ENCODE data around the gene RASSF7. TPM values are rescaled to one million over a fixed set of nuclear protein-coding genes. Genes with fewer than 3 reads are reported as not detected.
A peak's percentile ranks its signal among the peaks of the same experiment; 100 is the strongest.

The RASSF7 gene
- total RNA-seq, 2 experiments from 2014 or later, result 14.1 to 15.7 TPM

GRCh38 chr11:551131-551530 is 9.6 kb upstream of the RASSF7 start:
- Histone ChIP-seq H3K4me3 (ENCODE audit: low read length) (no peak overlapping the region), H3K27me3 (ENCODE audit: control insufficient read depth in 1 of 2, insufficient read depth in 2 of 2, low read length in 2 of 2) (no peaks in the 10 kb centered on the region), H3K36me3 (ENCODE audit: insufficient read depth, low read length) (no peaks in the 10 kb centered on the region), H3K9me3 (ENCODE audit: control insufficient read depth in 1 of 2, insufficient read depth in 1 of 2, low read length in 2 of 2) (no peaks in the 10 kb centered on the region), H3K27ac (ENCODE audit: low read depth in 1 of 2, low read length in 2 of 2) (no peak overlapping the region), H3K4me1 (ENCODE audit: insufficient read depth, low read length) (peaks cover 15% of the 10 kb centered on the region)
- intact Hi-C loops (cut with DNase I, micrococcal nuclease), result no loop called here
- no peak overlapping the region for H3K4me3 Mint-ChIP-seq
- CTCF ChIA-PET, result no interaction called here
- POLR2A ChIA-PET, result no interaction called here
- no peak for TF ChIP-seq CTCF (IDR thresholded peaks at IDR 0.05)
- H3K4me1 Mint-ChIP-seq (ENCODE audit: low read depth), result no peaks in the 10 kb centered on the region
- no peaks in the 10 kb centered on the region for H3K27me3 Mint-ChIP-seq
- DNase-seq (no peak), ATAC-seq (ENCODE audit: poor library complexity) (no peak)
- H3K9me3 Mint-ChIP-seq, result no peaks in the 10 kb centered on the region
- no peaks in the 10 kb centered on the region for H3K36me3 Mint-ChIP-seq (ENCODE audit: low read depth)
- no peak overlapping the region for H3K27ac Mint-ChIP-seq

GRCh38 chr11:551596-551995 is 9.2 kb upstream of the RASSF7 start:
- Mint-ChIP-seq H3K4me1 (ENCODE audit: low read depth) (no peaks in the 10 kb centered on the region), H3K9me3 (no peaks in the 10 kb centered on the region), H3K27ac (no peak overlapping the region), H3K36me3 (ENCODE audit: low read depth) (no peaks in the 10 kb centered on the region), H3K27me3 (no peaks in the 10 kb centered on the region), H3K4me3 (no peak overlapping the region)
- no peak overlapping the region for H3K27ac ChIP-seq (ENCODE audit: low read depth in 1 of 2, low read length in 2 of 2)
- ATAC-seq (ENCODE audit: poor library complexity) (no peak), DNase-seq (no peak)
- H3K36me3 ChIP-seq (ENCODE audit: insufficient read depth, low read length), result no peaks in the 10 kb centered on the region
- H3K4me3 ChIP-seq (ENCODE audit: low read length), result no peak overlapping the region
- H3K9me3 ChIP-seq (ENCODE audit: control insufficient read depth in 1 of 2, insufficient read depth in 1 of 2, low read length in 2 of 2), result no peaks in the 10 kb centered on the region
- ChIA-PET CTCF (no interaction called here), POLR2A (no interaction called here)
- peaks cover 20% of the 10 kb centered on the region for H3K4me1 ChIP-seq (ENCODE audit: insufficient read depth, low read length)
- H3K27me3 ChIP-seq (ENCODE audit: control insufficient read depth in 1 of 2, insufficient read depth in 2 of 2, low read length in 2 of 2), result no peaks in the 10 kb centered on the region
- no peak for TF ChIP-seq CTCF (IDR thresholded peaks at IDR 0.05)
- intact Hi-C loops (cut with DNase I, micrococcal nuclease), result no loop called here

GRCh38 chr11:553083-553987 is 7.4 kb upstream of the RASSF7 start:
- Histone ChIP-seq H3K4me3 (ENCODE audit: low read length) (no peak overlapping the region), H3K36me3 (ENCODE audit: insufficient read depth, low read length) (no peaks in the 10 kb centered on the region), H3K27ac (ENCODE audit: low read depth in 1 of 2, low read length in 2 of 2) (no peak overlapping the region), H3K9me3 (ENCODE audit: control insufficient read depth in 1 of 2, insufficient read depth in 1 of 2, low read length in 2 of 2) (no peaks in the 10 kb centered on the region), H3K4me1 (ENCODE audit: insufficient read depth, low read length) (peaks cover 21% of the 10 kb centered on the region), H3K27me3 (ENCODE audit: control insufficient read depth in 1 of 2, insufficient read depth in 2 of 2, low read length in 2 of 2) (no peaks in the 10 kb centered on the region)
- Mint-ChIP-seq H3K36me3 (ENCODE audit: low read depth) (no peaks in the 10 kb centered on the region), H3K4me3 (peak overlapping the region; percentile 30), H3K27ac (no peak overlapping the region), H3K27me3 (no peaks in the 10 kb centered on the region), H3K4me1 (ENCODE audit: low read depth) (no peaks in the 10 kb centered on the region), H3K9me3 (no peaks in the 10 kb centered on the region)
- ChIA-PET POLR2A (interaction anchor here (2.0 to 3.9 kb wide), 3 partner anchors 17 to 172 kb away, joined by 15 to 27 read pairs (median 18); partner anchors contain the start of genes DEAF1, HRAS, LRRC56 and TMEM80), CTCF (no interaction called here)
- TF ChIP-seq CTCF (IDR thresholded peaks at IDR 0.05), result no peak
- ATAC-seq (ENCODE audit: poor library complexity) (no peak), DNase-seq (no peak)
- intact Hi-C loops (cut with DNase I, micrococcal nuclease), result no loop called here

Data from CD4-positive, alpha-beta T cell (primary cell).